GM19467 (cell line): Measurements from ENCODE around the gene CD44.
A peak's percentile ranks its signal among the peaks of the same experiment; 100 is the strongest.

Experiments
- ATAC-seq: cut with Tn5 transposase; IDR thresholded peaks from one replicate; pipeline ENCODE4 v1.9.1; 2021; ENCODE audit warnings: mild to moderate bottlenecking, moderate library complexity; ENCODE audit not compliant: unreplicated experiment

Gene CD44

DNA sequence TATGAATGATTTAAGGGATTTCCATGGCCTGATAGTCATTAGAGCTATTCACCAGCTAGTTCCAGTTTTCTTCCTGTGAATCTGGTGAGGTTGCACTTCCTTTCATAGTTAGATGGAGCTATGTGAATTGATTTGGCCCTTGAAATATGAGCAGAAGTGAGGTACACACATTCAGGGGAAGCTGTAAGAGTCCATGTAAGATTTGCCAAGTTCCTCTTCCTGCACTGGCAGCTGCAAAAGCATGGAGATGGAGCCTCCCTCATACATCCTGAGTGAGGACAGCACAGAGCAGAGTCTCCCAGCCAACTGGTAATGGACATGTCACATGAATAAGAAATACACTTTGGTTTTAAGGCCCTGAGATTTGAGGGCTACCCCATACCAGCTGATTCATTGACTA lies 111.7 kb downstream of the CD44 start:
- ATAC-seq: no peak

DNA sequence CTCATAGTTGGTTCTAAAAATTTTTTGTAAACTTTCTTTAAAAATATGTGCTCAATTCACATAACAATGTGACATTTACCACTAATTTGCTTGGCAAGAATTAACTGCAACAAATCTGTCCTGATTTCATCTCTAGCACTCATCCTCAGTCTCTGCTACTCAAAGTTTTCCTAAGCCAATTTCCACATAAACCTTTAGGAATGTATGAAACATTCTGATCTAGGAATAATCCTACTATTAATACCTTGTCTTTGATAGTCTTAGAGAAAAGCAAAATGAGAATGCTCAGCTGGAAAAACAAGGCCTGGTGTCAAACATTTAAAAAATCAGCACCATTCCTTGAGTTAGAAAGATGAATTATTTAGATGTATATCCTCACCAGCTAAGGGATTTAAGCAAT lies 114.3 kb downstream of the CD44 start:
- no peak for ATAC-seq

DNA sequence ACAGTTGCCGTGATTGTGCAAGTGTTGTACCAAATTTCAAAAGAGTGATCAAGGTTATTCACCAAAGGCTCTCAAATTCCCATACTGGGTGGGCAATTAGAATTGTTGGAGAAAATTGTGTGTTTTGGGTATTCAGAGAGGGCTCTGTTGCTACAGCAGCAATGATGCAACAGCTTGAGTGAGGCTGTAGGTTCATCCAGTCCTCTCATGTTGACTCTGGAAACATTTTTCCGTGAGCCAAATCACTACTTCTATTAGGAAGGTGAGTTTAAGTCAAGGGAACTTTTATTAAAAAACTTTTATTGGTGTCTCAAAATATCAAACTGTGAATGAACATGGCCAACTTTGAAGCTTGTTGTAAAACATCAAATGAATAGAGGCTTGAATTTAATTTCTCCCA lies 116.5 kb downstream of the CD44 start:
- no peak for ATAC-seq

DNA sequence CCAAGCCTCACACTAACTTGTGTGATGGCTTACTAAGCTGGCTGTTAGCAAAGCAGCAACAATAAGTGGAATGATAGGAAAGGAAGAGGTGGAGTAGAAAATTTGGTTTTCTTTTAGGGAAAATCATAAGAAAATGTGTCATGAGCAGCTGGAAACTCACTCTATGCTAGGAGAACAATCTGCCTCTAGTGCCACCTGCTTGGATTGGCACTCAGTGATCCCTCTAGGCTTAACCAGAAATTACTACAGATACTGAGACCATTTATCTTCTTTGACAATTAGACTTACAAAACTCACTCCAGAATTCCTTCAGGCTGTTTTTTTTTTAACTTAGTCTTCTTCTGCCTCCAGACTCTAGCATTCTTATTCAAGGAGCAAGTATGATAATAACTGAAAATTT lies 117.3 kb downstream of the CD44 start:
- ATAC-seq: no peak

DNA sequence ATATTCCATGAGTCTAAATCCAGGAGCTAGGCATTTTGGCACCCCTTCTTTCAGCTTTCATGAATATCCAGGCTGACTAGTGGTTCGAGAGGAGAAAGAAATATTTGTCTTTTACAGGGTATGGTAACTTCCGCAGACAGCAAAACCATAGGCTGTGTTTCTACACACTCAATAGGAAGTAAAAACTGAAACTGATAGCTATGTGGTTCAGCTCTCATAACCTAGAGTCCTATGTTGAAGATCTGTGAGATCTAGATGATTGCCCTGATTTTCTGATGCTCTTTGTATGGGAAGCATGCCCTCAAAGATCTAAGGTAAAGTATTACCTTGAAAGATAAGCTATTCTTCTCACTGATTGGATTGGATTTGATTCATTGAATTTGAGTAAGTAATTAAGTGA lies 118.3 kb downstream of the CD44 start:
- peak; percentile 98 for ATAC-seq

DNA sequence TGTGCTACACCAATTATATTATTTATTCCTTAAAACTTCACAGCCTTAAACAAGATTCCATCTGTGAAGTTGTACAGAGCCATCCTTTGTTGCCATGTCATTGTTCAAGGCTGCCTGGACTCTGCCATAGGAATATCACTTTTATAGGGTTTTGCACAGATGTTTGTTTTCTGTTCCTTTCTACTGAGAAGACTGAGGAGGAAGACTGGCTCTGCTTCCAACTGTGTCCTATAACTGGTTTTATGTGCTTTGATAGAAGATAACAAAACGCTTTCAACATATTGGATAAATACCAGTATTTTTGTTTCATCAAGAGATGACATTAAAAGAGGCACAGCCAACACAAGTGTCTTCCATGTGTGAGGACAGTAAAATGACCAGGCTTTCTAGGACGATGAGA lies 120.6 kb downstream of the CD44 start:
- ATAC-seq: no peak

DNA sequence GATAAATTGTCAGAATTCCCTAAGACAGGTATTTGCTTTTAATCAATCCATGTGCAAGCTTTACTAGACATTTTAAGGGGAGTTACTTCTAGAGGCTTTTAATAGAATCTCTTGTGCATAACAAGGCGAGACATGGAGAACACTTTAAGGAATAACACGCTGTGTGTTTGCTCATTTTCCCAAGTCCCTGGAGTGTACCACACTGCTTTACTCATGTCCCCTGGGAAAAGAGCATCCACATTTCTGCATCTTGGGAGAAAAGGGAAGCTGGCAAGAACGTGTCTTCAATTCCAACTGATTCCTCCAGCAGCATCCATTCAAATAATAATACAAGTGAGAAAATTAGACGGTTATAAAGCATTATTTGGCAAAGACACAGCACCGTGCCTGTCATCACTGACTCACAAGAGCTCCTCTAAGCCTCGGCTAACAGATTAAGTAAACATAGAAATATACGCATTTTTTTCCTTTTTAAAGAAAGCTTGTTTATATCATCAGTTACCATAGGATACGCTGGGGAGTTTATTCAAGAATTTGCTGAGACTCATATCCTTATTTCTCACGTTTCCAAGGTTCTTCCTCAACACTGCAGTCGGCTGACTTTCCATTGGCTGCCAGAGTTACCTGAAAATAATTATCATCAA lies 121.5 kb downstream of the CD44 start:
- no peak for ATAC-seq

DNA sequence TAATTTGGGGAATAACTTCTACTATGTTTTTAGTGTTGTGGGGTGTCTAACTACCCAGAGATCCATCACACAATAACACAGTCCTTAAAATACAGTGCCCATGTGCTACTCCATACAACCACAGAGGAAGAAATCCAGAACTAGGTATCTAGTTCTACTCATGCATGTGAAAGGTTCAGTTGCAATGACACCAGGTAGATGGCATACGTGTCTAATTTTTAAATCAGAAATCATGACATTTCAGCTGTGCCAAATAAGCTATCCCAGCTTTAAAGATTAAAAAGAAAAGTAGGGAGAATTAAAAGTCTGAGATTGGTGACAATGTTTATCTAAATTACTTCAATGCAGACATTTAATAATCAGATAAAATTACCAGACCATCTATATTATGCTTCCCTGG lies 122.2 kb downstream of the CD44 start:
- ATAC-seq: no peak

DNA sequence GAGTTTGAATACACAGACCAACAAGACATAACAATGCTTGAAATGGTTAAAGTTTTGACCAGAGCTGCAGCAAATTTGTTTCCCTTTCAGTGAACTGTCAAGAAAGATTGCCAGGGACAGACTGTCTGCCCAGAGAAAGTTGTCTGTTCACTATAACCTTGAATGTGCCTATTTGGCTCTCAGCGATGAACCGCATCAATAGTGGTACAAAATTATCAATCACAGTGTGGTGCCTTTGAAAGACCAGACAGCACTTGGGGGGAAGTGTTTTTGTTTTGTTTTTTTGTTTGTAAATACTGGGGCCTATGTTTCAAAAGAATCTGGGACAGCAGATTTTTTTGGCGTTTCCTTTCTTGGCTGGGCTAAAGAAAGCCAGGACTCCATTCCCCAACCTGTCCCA lies 123.1 kb downstream of the CD44 start:
- no peak for ATAC-seq

DNA sequence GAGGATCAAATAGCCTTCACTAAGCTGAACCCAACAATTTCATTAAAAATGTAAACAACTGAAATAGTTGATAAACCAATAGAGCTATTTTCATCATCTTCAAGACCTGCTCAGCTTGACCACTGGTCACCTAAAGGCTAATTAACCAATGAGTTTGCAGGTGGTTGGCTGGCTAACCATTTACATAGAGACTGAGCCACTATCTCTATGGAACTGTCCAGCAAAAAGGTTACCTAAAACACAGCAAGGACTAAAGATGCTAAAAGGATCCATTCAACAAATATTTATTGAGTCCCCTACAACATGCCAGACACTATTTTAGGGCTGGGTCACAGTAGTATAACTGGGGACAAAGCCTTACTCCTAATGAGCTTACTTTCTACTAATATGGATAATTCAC lies 123.8 kb downstream of the CD44 start:
- ATAC-seq: no peak

DNA sequence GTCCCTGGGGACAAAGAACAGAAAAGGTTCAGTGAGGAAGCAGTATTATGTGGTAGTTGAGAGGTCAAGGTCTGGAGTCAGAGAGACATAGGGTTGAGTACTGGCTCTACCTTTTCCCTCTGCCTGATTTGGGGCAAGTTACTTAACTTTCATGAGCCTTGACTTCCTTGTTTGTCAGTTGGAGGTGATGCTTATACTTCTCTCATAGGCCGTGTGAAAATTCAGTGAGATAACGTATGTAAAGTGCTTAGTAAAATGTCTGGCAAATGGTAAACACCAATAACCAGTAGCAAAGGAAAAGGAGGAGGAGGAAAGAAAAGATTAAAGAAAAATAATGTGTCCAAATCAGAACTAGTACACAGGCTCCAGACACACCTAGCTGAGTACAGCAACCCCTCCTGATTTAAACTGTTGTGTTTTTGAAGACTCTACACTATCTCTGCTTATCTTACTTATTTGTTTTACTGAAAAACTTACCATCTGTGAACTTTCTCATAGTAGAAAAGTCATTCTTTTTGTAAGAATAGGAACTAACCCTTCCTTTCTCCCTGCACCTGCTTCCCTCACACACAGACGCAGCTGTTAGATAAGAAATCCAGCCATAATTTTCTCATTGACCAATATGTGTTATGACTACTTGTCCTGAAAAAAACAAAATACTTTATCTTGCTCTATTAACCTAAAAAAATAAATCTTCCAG lies 126.9 kb downstream of the CD44 start:
- ATAC-seq: no peak

DNA sequence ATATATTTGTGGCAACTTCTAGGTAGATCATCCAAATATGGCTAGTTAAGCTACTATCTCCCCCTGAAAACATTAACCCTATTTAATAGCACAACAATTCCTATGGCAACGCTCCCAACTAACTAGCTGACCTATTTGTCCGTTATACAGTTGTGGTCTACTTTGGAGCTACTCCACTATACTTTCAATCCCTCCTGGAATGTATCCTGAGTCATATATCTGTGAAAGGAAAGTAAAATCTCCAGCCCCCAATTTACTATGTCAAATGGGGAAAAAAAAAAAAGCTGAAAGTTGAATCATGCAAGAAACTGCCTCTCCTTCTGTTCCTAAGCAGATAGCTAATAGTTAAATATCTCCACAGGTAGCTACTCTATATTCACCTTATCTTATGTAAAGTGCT lies 128.5 kb downstream of the CD44 start:
- ATAC-seq: no peak

DNA sequence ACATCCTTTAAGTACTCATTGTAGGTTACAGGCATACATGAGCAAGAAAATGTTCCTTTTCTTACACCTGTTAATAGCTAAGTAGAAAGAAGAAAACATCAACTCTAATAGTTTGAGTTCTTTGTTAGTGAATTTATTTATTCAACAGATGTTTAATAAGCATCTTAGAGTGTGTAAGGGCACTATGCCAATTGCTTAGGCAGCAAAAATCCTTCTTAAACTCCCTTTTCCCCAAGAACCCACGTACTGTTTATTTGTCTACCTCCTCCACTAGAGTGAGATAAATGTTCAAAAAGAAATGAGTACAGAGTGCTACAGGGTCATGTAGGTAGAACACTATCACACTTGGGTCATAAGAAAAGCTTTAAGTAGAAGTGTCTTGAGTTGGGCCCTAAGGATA lies 131.4 kb downstream of the CD44 start:
- ATAC-seq: no peak

DNA sequence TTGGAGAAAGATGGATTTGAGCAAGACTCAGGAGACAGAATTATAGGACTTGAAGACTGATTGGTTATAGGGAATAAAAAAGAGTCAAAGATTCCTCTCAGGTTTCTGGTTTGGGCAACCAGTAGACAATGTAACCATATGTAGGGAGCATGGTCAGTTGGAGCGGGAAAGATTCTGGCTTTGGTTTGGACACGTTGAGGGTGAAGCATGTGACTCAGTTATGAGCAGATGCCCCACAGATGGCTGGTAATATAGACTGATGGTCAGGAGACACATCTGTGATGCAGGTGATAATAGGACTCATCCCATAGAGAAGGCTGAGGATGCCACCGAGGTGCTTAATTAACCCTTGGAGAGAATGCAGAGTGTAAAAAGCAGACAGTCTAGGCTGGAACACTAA lies 132.1 kb downstream of the CD44 start:
- ATAC-seq: no peak

DNA sequence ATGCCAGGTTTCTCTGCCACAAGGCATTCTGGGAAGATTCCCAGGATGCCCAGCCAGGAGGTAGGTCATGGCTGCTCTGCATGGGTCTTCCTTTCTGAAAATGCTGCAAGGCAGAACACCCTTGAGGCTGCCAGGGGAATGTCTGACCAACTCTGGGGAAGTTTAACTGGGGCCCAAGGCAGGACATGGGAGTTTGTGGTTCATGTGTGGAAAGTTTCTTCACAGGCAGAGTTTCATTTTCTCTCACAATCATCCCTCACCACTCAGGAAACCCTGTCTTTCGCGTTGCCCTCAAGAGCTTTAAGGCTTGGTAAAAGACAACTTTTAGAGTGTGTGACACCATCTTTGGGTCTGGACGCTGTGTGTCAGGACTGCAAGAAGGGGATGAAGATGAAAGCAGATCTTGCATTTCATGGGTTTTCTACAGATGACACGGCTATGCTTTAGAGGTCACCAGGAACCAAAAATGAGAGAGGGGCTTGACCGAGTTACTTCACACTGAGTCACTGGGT lies 133.5 kb downstream of the CD44 start:
- peak; percentile 79 for ATAC-seq

DNA sequence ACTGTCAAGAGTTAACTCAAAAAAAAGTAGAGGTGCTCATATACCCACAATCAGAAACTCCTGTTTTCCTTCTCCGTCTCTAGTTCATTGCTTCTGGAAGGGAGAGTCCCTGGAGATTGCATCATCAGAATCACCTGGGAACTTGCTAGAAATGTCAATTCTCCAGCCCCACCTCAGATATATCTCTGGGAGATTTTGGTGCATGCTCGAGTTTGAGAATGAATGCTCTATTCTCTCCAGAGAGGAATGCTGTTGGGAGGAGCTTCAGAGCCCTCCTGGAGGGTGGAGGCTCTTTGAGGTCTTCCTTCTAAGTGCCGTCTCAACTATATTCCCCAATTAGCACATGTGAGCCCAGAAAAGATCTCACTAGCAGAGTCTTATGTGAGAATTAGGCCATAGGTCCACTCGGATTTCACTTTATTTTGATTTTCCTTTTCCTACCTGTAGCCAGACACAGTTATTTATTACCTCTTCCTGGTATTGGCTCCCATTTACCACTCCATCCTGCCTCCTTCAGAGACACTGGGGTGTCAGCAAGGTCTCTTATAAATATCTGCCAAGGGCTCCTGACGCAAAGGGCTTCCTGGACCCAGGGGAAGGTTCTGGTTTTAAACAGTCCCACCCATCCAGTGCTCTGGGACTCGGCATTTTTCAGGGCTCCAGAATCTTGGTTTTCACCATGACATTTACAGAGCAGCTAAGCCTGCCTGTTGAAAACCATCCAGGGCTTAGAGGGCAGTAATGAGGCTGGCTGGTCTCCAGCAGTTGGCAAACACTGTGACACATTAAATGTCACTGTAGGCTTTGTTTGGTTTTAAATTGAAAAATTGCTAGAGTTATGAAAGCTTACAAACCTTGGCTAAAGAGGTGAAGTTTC lies 136.2 kb downstream of the CD44 start:
- no peak for ATAC-seq

DNA sequence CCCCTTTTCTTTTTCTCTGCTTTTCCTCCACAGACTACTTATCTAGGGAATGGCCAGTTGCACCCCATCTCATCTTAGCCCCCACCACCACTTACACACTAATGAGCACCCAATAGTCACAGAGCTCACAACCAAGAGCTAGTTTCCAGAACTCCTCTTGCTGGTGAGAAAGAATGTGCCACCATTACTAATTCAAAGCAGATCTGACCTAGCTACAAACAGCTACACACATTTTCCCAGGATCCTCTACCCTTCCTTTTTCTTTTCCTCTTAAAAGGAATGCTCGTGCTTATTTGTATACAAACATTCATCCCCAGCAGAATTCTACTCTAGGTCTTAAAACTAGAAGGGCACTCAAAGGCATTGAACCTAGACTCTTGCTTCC lies 136.8 kb downstream of the CD44 start:
- ATAC-seq: no peak

DNA sequence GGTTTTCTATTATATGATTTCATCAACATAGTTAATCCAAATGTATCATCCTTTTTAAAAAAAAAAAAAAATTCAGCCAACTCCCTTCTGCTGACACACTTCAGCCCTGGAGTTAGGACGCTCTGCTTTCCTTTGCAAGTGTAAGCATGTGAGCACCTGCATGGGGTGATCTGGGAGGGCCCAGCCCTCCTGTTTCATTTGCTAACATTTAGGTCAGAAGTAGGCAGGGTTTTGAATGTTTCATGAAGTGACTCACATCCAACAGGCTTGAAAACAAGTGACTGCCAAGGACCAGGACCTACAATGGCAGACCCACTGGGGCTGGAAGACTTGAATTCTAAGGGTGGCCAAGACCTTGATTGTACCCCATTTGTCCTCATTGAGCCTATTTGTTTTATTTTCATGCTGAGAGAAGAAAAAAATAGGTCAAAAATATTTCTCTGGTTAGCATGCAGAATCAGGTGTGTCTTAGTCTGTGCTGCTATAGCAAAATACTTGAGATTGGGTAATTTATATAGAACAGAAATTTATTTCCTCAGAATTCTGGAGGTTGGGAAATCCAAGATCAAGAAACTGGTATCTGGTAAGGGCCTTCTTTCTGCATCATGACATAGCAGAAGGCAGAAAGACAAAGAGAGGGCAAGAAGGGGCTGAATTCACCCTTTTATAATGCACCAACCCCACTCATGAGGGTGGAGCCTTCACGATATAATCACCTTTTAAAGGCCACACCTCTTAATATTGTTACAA lies 137.6 kb downstream of the CD44 start:
- ATAC-seq: no peak

DNA sequence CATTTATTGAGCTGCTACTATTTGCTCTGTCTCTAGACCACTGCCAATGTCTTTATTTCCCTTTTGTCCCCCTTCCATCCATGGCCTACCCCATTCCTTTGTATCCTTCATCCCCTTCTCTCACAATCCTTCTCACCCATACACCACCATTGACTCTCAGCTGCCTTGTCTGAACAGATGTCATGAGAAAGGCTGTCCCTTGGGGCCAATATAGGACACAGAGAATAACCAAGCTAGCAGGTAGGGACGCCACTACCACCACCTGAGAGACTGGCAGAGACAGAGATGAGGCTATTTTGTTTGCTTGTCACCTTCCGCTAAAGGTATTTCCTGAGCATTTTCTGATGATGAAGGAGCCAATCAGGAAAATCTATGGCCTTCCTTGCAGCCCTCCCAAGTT lies 138.9 kb downstream of the CD44 start:
- ATAC-seq: no peak

DNA sequence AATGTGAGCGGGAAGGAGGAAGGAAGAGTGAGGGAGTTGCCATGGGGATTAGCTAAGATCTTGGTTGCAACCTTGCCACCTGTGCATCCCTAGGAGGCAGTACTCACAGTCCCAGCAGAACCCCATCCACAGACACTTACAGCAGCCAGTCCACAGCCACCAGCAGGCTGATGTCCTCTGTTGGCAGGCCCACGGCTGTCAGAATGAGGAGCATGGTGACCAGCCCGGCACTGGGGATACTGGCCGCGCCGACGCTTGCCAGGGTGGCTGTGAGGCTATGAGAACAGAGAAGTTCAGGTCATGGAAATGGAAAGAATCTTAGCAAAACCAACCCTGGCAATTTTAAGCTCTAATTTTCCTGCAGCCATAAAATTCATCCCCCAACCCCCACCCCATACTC lies 141.8 kb downstream of the CD44 start:
- ATAC-seq: no peak

DNA sequence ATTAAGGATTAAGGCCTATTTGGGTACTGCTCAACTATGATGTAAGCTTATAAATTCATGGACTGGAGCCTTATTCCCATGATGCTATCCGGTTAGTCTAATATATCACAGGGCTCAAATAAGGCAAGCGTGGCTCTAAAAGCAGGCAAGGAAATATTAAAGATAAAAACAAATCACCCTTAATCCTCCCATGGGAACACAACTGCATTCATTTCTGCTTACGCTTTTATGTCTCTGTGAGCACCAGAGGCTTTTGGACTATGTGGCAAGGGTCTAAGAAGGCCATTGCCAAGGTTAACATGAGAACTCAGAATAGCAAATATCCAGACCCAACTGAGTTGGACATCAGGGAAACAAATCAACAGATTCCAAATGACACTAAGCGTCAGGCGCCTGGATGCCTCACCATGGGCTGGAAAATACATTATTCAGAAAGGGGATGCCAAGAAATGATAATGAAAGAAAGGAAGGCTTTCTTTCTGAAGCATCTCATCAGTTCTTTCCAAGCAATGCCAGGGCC lies 142.3 kb downstream of the CD44 start:
- ATAC-seq: no peak
